GM12865 (cell line): ENCODE results near the gene PMF1.

Experiments
- DNase-seq: peaks from one replicate; pipeline ENCODE4 v3.0.0; 2010; ENCODE audit warnings: low read depth
- H3K4me3 ChIP-seq: 2 replicates; pipeline ENCODE4 v1.5.1; 2011; ENCODE audit warnings: mild to moderate bottlenecking, low read depth, low read length, control low read depth
- CTCF ChIP-seq: IDR thresholded peaks from 2 replicates; pipeline ENCODE4 v1.5.1; 2011; ENCODE audit warnings: low read length, control low read depth, low read depth, inconsistent platforms; ENCODE audit not compliant: insufficient read depth; ENCODE audit errors: missing control alignments

The PMF1 gene

DNA sequence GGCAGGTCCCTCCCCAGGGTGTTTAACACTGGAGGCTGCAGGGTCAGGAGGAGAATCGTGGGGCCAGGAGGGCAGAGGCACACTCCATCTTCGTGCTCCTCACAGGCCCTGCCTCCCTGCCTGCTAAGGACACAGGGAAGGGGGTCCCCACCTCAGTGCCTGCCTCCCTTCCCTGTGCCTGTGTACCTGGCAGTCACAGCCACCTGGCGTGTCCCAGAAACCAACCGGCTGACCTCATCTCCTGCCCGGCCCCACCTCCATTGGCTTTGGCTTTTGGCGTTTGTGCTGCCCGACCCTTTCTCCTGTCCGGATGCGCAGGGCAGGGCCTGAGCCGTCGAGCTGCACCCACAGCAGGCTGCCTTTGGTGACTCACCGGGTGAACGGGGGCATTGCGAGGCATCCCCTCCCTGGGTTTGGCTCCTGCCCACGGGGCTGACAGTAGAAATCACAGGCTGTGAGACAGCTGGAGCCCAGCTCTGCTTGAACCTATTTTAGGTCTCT lies 28.6 kb downstream of the PMF1 start:
- DNase-seq = no peak
- H3K4me3 ChIP-seq = no peak overlapping the region
- TF ChIP-seq CTCF = no peak

DNA sequence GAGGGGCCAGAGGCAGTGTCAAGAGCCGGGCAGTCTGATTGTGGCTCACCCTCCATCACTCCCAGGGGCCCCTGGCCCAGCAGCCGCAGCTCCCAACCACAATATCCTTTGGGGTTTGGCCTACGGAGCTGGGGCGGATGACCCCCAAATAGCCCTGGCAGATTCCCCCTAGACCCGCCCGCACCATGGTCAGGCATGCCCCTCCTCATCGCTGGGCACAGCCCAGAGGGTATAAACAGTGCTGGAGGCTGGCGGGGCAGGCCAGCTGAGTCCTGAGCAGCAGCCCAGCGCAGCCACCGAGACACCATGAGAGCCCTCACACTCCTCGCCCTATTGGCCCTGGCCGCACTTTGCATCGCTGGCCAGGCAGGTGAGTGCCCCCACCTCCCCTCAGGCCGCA lies 29.1 kb downstream of the PMF1 start, which contains the start of gene BGLAP:
BGLAP (plus strand) TSS at position 259 of the 400 bp plus-strand sequence; CDS start at position 307, 48 bp downstream.
- no peak for TF ChIP-seq CTCF
- no peak within 1 kb of the TSS for H3K4me3 ChIP-seq

GRCh38 chr1:156242738-156243137 lies 29.9 kb downstream of the PMF1 start:
- DNase-seq = no peak
- TF ChIP-seq CTCF = no peak
- H3K4me3 ChIP-seq = no peak overlapping the region

More for the DNA sequence above, 29.1 kb downstream of the PMF1 start, which contains the start of gene BGLAP:
- no peak for DNase-seq

- DNase-seq = no peak
- TF ChIP-seq CTCF = no peak
- no peak overlapping the region for H3K4me3 ChIP-seq
These were observed 31.3 kb downstream of the PMF1 start for GRCh38 chr1:156244126-156244525.

- peak overlapping the region; percentile 78 for H3K4me3 ChIP-seq
- TF ChIP-seq CTCF = no peak
- no peak for DNase-seq
These were observed 31.9 kb downstream of the PMF1 start for GRCh38 chr1:156244712-156245111.

- peak; percentile 75 for DNase-seq
- no peak for TF ChIP-seq CTCF
- peak overlapping the region; percentile 78 for H3K4me3 ChIP-seq
These were observed 32.8 kb downstream of the PMF1 start for GRCh38 chr1:156245451-156246232.
